GM19468 (cell line): ENCODE data around the gene POLR2E.
"Not testable (repeated sequence)": the region's sequence is repeated elsewhere in the genome, so short reads cannot be mapped to it uniquely, and the experiment has no call there.

ENCODE experiments used
- ATAC-seq: cut with Tn5 transposase; IDR thresholded peaks from one replicate; pipeline ENCODE4 v1.9.1; 2021; ENCODE audit warnings: mild to moderate bottlenecking, moderate library complexity, moderate number of reproducible peaks; ENCODE audit not compliant: unreplicated experiment; ENCODE audit errors: extremely low read depth

POLR2E gene

DNA sequence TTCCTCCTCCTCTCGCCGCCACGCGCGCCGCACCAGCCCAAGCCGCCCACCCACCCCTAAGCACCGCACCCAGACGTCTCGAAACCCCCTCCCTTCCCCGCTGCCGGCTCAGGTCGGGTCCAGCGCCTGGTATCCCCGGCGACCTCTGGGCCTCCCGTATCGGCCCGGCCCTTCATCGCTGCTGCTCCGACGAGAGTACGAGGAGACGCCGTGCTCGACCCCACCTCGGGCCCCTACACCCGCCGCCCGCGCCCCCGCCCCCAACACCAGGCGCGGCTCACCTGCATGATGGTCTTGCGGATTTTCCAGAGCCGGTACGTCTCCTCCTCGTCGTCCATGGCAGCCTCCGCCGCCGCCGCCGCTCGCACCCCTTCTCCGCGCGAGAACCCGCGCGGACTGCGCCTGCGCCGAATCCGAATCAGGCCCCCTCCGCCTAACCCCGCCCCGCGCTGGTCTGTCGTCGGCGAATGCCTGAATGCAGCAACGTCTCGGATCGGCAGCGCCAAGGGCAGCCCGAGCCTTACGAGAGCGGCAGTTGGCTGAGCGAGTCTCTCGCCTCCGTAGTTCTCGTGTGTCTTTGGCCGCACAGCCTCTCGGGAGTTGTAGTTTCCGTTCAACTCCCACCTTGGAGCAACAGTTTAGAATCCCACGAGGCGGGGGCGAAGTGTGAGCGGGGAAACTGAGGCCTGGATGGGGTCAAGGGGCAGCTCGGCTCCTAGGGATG, at the start of gene POLR2E:
POLR2E (minus strand) TSS at position 398 of the 724 bp plus-strand sequence; CDS start at position 338, 60 bp downstream.
- ATAC-seq = peak; percentile 65

DNA sequence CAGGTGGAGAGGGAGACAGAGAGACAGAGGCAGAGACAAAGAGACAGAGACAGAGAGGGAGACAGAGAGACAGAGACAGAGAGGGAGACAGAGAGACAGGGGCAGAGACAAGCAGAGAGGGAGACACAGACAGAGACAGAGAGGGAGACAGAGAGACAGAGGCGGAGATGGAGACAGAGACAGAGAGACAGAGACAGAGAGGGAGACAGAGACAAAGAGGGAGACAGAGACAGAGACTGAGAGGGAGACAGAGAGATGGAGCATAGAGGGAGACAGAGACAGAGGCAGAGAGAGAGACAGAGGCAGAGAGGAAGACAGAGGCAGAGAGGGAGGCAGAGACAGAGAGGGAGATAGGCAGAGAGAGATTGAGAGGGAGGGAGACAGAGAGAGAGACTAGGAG, 49.6 kb upstream of the POLR2E start:
- no peak for ATAC-seq

GRCh38 chr19:1143828-1144399, 48.7 kb upstream of the POLR2E start:
- ATAC-seq = no peak

- no peak for ATAC-seq
Observed at GRCh38 chr19:1141944-1142343, 46.8 kb upstream of the POLR2E start.

DNA sequence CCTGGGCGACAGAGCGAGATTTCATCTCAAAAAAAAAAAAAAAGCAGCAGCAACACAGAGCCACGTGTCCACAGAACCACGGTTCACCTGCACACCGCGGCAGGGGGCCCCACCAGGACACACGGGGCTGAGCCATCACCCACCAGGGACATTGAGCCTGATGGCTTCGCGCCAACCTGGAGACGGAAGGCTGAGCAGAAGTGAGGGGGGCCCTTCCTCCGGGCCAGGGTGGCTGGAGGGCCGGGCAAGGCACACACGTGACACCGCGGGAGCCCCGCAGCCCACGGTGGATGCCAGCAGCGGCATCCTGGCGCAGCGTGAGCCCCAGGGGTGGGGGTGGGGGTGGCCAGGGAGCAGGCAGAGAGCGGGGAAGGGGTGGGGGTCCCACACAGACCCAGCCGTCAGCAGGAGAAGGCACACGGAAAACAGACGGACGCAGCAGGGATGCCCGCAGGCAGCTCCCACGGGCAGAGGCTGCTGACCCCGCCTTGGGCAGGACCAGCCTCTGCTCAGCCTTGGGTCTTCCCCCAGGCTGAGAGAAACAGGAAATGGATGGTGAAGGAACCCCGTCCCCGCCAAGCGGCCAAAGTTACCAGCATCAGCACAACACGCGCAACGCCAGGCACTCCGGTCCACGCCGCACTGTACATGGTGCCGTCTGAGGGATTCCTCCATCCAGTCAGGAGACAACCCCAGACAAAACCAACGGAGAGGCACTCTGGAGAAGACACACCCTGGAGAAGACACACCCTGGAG, 45.3 kb upstream of the POLR2E start:
- no peak for ATAC-seq

GRCh38 chr19:1139126-1139525, 44.0 kb upstream of the POLR2E start:
- ATAC-seq = no peak

DNA sequence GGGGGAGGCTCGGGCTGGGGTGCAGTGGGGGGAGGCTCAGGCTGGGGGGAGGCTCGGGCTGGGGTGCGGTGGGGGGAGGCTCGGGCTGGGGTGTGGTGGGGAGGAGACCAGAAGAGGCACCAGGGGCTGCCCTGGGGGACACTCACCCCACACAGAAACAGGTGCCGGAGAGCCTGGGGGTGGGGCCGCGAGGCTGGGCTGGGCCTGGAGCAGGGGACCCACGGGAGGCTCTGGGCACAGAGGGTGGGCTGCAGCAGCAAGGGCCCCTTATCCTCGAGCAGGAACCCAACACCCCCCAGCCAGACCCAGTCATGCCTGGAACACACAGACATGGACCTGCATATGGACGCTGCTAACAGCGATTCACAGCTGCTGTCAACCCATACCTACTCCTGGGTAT, 42.9 kb upstream of the POLR2E start:
- no peak for ATAC-seq

- no peak for ATAC-seq
Observed at GRCh38 chr19:1136621-1137317, 41.6 kb upstream of the POLR2E start.

DNA sequence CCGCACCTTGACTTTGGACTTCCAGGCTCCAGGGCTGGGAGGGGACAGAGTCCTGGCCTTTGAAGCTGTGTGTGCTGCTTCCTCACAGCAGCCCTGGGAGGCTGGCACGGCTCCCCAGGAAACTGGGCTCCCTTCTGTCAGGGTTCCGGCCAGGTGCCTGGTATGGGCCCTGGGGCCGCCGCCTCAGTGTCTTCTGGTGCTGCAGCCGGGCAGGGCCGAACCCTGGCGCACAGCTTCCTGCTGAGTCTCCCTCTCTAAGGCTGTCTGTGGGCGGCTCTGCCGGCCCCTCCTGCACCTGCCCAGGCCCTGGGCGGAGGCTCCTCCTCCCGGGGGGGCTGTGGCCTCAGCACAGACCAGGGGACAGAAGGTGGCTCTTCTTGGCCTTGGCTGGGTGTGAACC, 41.0 kb upstream of the POLR2E start:
- no peak for ATAC-seq

DNA sequence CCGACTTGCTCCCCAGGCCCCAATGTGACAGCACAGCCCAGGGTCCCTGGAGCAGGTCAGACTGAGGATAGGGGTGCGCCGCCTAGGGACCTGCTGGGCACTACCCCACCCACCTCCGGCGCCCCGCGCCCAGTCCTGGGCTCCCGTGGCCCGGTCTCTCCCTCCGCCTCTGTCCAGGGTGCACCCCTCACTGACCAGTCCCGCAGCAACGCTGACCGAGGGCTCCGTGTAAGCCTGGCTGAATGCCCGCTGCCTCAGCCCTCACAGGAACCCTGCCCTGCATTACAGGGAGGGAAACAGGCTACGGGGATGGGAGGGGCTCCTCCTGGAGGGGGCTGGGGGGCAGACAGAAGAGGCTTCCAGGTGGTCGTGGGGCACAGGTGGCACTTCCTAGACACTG, 40.3 kb upstream of the POLR2E start:
- ATAC-seq = no peak

DNA sequence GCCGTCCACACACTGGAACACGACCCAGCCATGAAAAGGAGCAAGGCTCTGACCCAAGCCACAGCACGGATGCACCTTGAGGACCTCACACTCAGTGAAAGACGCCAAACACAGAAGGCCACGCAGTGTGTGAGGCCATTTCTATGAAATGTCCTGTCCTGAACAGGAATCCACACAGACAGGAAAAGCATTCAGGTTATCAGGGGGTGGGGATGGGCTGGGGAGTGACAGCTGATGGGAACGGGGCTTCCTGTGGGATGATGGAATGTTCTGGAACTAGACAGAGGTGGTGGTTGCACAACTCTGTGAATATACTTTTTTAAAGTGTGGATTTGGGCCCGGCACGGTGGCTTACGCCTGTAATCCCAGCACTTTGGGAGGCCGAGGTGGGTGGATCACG, 39.3 kb upstream of the POLR2E start:
- ATAC-seq = no peak

DNA sequence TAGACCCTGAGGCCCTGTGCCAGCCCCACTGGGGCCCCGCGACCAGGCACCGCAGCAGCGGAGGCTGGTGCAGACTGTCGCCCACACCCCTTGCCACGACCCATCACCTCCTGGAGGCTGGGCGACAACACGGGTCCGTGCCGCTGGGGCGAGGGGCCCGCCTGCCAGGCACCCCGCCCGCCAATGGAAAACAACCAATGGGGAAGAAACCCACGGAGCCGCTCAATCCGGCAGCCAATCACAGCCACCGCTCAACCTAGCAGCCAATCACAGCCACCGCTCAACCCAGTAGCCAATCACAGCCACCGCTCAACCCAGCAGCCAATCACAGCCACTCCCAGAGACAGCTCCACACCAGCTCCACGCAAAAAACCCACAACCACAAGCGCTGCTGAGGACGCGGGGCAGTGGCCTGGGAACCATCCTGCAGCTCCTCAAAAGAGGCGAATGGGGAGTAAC, 38.3 kb upstream of the POLR2E start:
- no peak for ATAC-seq

DNA sequence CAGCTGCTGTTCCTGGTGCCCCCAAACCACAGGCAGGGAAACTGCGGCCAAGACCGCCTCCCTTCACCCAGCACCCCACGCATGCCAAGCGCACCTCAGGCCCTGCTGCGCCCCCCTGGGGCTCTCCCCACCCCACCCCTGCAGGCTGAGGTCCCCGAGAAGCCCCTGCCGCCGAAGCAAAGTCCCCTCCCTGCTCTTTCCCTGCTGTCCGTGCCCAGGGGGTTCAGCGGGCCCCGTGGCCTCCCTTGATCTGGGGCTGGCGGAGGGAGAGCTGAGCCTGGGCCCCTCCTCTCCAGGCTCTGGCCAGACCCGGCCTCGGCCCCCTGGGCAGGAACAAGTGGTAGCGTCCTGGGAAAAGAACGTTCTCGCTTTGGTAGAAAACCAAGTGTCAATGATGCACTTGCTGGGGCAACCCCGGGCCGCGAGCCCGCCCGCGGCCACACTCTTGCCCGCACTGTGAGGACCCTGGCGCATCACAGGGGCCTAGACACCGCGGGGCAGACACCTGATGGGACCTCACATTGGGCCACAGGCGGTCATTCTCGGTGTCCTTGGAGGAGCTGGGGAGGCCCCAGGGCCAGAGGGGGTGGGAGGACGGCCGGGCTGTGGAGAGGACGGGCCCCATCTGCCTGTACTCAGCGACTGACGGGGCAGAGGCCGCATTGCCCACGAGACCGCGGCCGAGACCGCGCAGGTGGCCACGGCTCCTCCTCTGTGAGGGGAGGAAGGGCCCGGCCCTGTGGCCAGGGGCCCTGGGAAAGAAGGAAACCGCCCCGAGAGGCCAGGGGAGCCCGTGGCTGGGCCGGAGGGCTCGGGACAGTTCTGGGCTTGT, 37.6 kb upstream of the POLR2E start:
- no peak for ATAC-seq

GRCh38 chr19:1131718-1132551, 36.8 kb upstream of the POLR2E start:
- no peak for ATAC-seq

DNA sequence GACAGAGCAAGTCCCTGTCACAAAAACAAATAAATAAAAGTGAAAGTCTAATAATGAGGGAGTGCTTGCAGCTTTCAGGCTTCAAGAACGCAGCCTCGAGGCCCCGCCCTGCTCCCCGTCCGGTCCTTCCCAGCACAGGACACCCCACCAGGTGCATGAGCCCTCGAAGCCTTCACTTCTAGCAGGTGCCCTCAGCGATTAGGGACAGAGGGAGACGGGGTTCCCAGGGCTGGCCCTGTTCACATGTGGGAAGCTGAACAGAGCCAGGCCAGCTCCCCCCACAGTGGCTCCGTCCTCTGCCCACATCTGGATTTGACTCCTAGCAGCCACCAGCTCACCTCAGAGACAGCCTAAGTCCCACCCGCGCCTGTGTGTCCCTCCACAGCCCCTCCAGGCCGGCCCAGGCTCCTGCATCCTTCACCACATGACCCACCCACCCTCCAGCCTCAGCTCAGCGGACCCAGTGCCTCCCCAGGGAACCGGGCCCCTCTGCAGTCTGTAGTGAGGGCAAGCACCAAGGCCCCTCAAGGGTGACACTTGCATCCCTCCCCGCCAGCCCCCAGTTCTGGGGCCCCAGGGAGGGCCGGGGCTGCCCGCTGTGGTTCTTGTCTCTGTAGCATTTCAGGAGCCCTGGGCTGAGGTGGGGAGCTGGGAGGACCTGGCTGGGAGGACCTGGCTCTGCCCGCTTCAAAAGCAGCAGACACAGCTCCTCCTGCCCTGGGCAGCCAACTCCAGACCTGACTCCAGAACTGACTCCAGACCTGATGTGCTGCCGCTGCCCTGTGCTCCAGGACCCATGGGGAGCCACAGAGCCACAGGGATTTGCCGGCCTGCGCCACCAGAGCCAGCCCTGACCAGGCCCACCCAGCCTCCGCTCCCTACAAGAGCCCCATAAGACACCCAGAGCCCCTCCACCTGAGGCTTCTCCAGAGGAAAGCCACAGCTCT, 35.9 kb upstream of the POLR2E start:
- ATAC-seq = no peak

DNA sequence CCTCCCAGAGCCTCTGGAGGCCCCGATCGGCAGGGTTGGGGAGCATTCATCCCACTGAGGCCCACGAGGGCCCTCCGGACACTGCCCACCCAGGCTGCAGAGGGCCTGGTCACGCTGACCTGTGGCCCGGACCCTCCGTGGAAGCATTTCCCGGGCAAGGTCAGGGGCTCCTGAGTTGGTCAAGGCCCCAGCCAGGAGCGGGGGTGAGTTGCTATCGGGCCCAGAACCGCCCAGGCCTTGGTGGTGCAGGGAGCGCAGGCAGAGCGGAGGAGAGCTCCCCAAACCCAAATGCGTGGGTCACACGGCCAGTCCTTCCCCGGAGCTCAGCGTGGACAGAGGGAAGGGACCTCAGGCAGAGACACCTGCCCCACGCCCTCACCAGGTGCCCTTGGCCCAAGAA, 34.4 kb upstream of the POLR2E start:
- no peak for ATAC-seq

GRCh38 chr19:1129084-1129483, 33.9 kb upstream of the POLR2E start:
- not testable (repeated sequence) for ATAC-seq

DNA sequence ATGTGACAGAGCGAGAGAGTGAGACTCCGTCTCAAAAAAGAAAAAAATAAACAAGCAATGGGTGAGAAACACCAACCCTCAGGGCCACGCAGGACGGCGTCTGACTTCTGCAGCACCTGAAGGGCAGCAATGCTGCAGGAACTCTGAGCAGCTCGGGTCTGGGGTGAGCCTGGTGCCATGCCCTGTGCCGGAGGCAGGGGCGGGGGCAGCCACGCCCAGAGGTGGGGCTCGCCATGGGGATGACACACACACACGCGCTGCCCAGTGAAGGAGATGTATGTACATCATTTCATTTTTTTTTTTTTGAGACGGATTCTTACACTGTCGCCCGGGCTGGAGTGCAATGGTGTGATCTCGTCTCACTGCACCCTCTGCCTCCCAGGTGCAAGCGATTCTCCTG, 32.9 kb upstream of the POLR2E start:
- no peak for ATAC-seq
